Sigmoid colon (tissue), 7 donors: Measurements from ENCODE around the gene KRTAP12-4. TPM values are rescaled to one million over a fixed set of nuclear protein-coding genes. Genes with fewer than 3 reads are reported as not detected.

ENCODE experiments used
- DNase-seq: peaks from one replicate; pipeline ENCODE4 v3.0.0-alpha.2; 2019
- H3K27ac ChIP-seq, 4 donors: fragments of 200-600 bp; sonication (generic); one replicate each; pipeline ENCODE4 v1.5.1; 2016 to 2019; ENCODE audit warnings: mild to moderate bottlenecking in 1 of 4
- H3K27me3 ChIP-seq, 3 donors: fragments of 200-600 bp; sonication (generic); one replicate each; pipeline ENCODE4 v1.5.1; 2019; ENCODE audit warnings: mild to moderate bottlenecking in 1 of 3
- H3K36me3 ChIP-seq, 4 donors: fragments of 200-600 bp; sonication (generic); one replicate each; pipeline ENCODE4 v1.5.1; 2016 to 2019
- H3K4me1 ChIP-seq, 4 donors: fragments of 200-600 bp; sonication (generic); one replicate each; pipeline ENCODE4 v1.5.1; 2017 to 2019
- H3K4me3 ChIP-seq, 4 donors: fragments of 200-600 bp; sonication (generic); one replicate each; pipeline ENCODE4 v1.5.1; 2017 to 2019; ENCODE audit warnings: mild to moderate bottlenecking in 2 of 4, moderate library complexity in 1 of 4
- H3K9me3 ChIP-seq, 4 donors: fragments of 200-600 bp in 3 of 4; sonication (generic) in 3 of 4; one replicate each; pipeline versions ENCODE4 v1.5.1 to v1.6.1; 2013 to 2019
- EP300 ChIP-seq, 4 donors: sonication (generic); formaldehyde crosslinking; IDR thresholded peaks; one replicate each; pipeline ENCODE4 v1.6.1; 2017; ENCODE audit warnings: antibody characterized with exemption in 4 of 4
- POLR2A ChIP-seq, 2 donors: fragments of 450-650 bp; IDR thresholded peaks; one replicate each; pipeline ENCODE4 v1.6.1; 2016; ENCODE audit warnings: antibody characterized with exemption in 2 of 2, mild to moderate bottlenecking in 2 of 2, moderate library complexity in 2 of 2
- POLR2AphosphoS5 ChIP-seq, 4 donors: sonication (generic); formaldehyde crosslinking; IDR thresholded peaks; one replicate each; pipeline ENCODE4 v1.6.1; 2017; ENCODE audit warnings: antibody characterized with exemption in 4 of 4
- WGBS, 2 donors: extraction: QIAGEN DNeasy Blood & Tissue Kit; methylation state at CpG; one replicate each; pipeline ENCODE4 v1.1.7; 2013; 5-methylcytosine and 5-hydroxymethylcytosine counted together
- intact Hi-C: fragments of 100-400 bp; cut with DNase I; formaldehyde crosslinking; loops from one replicate; pipeline ENCODE4 v1.15.1; 2023
- polyA plus RNA-seq, 3 donors: library from polyadenylated mRNA; stranded (reverse); fragments of 200-250 nt; gene quantifications; one replicate each; pipeline ENCODE4 v1.2.3, GENCODE V29; 2013
- total RNA-seq, 4 donors: library from RNA; depleted of rRNA; stranded (reverse); fragments of >200 nt; gene quantifications; one replicate each; pipeline ENCODE4 v1.1.0, GENCODE V29; 2016
- TF ChIP-seq, protein P1 (sequence below), 4 experiments: fragments of 450-650 bp in 3 of 4; fragments of 200-600 bp in 1 of 4; IDR thresholded peaks; one replicate each; pipeline ENCODE4 v1.5.1; 2016 to 2019; ENCODE audit warnings: antibody characterized with exemption in 4 of 4, mild to moderate bottlenecking in 3 of 4, moderate library complexity in 2 of 4
- donor health status: healthy with polysubstance abuse.
- donor health status: Bipolar disorder and iron deficiency.
- donor health status: healthy.

The KRTAP12-4 gene
- total and polyA plus RNA-seq, 7 donors = not detected

DNA sequence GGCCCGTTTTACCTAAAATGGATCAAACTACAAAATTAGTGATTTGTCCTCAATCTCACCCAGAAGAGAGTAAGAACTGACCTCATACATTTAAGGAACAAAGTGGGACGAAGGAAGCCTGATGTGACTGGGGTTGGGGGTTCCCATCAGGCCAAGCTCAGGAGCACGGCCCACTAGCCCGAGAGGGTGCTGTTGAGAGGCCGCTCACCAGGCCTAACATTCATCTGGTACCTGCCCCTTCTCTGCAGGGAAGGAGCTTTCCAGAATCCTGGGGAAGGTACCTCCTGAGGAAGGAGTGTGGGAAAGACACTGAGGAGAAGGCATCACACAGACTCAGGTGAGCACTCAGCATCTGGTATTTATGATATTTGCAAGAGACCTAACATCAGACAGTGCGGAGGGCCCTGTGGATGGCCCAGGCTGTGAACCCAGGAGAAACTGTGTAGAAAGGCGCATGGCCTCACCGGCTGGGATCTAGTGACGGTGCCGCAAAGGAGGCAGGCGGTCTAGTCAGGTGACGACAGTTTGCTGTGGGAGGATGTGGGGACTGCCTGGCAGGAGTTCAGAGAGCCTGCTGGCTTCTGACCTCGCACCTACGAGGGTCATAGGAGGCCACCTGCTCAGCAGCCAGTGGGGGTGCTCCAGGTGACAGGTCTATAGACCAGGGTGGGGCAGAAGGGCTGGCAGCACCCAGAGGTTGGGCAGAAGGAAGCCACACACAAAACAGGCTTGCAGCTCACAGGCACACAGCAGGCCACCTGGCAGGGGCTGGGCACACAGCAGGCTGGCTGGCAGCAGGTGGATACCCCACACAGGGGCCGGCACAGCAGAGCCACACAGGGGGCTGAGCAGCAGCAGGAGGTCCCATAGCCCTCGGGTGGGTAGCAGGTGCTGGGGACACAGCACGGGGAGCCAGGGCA is 543 bp downstream of the KRTAP12-4 start:
- Histone ChIP-seq H3K27ac (no peak overlapping the region), H3K27me3 (peaks cover 0 to 18% (median 5%) of the 10 kb centered on the region in 3 donors), H3K36me3 (no peaks in the 10 kb centered on the region), H3K4me1 (no peaks in the 10 kb centered on the region), H3K4me3 (no peak overlapping the region), H3K9me3 (peaks cover 0 to 4% (median 3%) of the 10 kb centered on the region in 4 donors)
- no peak for DNase-seq
- intact Hi-C loops = no loop called here
- TF ChIP-seq, protein P1, sequence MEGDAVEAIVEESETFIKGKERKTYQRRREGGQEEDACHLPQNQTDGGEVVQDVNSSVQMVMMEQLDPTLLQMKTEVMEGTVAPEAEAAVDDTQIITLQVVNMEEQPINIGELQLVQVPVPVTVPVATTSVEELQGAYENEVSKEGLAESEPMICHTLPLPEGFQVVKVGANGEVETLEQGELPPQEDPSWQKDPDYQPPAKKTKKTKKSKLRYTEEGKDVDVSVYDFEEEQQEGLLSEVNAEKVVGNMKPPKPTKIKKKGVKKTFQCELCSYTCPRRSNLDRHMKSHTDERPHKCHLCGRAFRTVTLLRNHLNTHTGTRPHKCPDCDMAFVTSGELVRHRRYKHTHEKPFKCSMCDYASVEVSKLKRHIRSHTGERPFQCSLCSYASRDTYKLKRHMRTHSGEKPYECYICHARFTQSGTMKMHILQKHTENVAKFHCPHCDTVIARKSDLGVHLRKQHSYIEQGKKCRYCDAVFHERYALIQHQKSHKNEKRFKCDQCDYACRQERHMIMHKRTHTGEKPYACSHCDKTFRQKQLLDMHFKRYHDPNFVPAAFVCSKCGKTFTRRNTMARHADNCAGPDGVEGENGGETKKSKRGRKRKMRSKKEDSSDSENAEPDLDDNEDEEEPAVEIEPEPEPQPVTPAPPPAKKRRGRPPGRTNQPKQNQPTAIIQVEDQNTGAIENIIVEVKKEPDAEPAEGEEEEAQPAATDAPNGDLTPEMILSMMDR (IDR thresholded peaks at IDR 0.05) = no peak
- TF ChIP-seq POLR2A (IDR thresholded peaks at IDR 0.05) (no peak), POLR2AphosphoS5 (IDR thresholded peaks at IDR 0.05) (no peak), EP300 (IDR thresholded peaks at IDR 0.05) (no peak)
- 70 to 77% methylated on average over 17 of the region's 17 CpGs for WGBS, 2 donors

DNA sequence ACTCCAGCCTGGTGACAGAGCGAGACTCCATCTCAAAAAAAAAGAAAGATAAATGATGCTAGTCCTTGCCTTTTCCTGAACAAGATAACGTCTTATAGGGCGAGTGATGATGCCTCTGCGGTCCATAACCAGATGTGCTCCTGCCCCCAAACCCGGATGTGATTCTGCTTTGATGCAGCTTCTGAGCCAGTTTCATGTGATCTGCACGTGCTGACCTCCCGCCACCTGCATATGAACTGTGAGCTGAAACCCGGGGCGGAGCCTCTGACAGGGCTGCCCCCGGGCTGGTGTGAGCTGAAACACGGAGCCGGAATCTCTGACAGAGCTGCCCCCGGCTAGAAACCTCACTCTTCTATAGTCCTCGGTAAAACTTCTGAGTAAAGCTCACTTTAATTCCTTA is 1.3 kb downstream of the KRTAP12-4 start:
- Histone ChIP-seq H3K27ac (no peak overlapping the region), H3K9me3 (peaks cover 0 to 4% (median 3%) of the 10 kb centered on the region in 4 donors), H3K36me3 (no peaks in the 10 kb centered on the region), H3K27me3 (peaks cover 0 to 16% (median 4%) of the 10 kb centered on the region in 3 donors), H3K4me1 (no peaks in the 10 kb centered on the region), H3K4me3 (no peak overlapping the region)
- intact Hi-C loops = no loop called here
- TF ChIP-seq POLR2A (IDR thresholded peaks at IDR 0.05) = no peak
- TF ChIP-seq EP300 (IDR thresholded peaks at IDR 0.05) = no peak
- TF ChIP-seq, protein P1 (IDR thresholded peaks at IDR 0.05) = no peak
- TF ChIP-seq POLR2AphosphoS5 (IDR thresholded peaks at IDR 0.05) = no peak
- WGBS, 2 donors = 57 to 71% methylated on average over 14 of the region's 14 CpGs
- DNase-seq = no peak

DNA sequence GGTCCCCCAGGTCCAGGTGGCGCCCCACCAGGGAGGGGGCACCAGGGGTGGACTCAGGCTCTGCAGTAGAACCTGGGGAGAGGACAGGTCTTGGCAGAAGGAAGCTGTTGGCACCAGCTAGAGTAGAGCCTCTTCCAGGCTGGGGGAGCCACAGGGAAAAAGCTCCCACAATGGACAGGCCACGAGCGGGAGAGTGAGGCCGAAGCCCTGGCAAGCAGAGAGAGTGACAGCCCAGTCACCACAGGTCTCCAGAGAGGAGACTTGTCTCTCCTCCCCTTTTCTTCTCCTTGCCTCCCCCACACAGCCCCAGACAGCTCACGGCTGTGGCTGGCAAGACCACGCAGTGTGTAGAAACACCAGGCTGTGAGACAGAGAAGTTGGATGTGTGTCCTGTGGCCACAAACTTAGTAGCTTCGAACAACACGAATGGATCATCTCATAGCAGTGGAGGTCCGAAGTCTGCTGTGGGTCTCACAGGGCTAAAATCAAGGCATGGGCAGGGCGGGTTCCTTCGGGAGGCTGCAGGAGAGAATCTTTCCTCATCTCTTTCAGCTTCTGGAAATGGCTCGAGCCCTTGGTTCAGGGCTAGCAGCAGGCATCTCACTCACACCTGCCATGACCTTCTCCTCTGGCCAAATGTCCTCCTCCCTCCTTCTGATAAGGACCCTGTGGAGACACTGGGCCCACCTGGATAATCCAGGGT is 3.3 kb downstream of the KRTAP12-4 start:
- Histone ChIP-seq H3K9me3 (peaks cover 0 to 1% (median under 1%) of the 10 kb centered on the region in 4 donors), H3K27me3 (peaks cover 0 to 14% (median 10%) of the 10 kb centered on the region in 3 donors), H3K36me3 (no peaks in the 10 kb centered on the region), H3K27ac (no peak overlapping the region), H3K4me1 (no peaks in the 10 kb centered on the region), H3K4me3 (no peak overlapping the region)
- DNase-seq = no peak
- intact Hi-C loops = no loop called here
- TF ChIP-seq, protein P1 (IDR thresholded peaks at IDR 0.05) = no peak
- TF ChIP-seq POLR2A (IDR thresholded peaks at IDR 0.05) = no peak
- no peak for TF ChIP-seq EP300 (IDR thresholded peaks at IDR 0.05)
- no peak for TF ChIP-seq POLR2AphosphoS5 (IDR thresholded peaks at IDR 0.05)
- 87 to 89% methylated on average over 12 of the region's 12 CpGs for WGBS, 2 donors

DNA sequence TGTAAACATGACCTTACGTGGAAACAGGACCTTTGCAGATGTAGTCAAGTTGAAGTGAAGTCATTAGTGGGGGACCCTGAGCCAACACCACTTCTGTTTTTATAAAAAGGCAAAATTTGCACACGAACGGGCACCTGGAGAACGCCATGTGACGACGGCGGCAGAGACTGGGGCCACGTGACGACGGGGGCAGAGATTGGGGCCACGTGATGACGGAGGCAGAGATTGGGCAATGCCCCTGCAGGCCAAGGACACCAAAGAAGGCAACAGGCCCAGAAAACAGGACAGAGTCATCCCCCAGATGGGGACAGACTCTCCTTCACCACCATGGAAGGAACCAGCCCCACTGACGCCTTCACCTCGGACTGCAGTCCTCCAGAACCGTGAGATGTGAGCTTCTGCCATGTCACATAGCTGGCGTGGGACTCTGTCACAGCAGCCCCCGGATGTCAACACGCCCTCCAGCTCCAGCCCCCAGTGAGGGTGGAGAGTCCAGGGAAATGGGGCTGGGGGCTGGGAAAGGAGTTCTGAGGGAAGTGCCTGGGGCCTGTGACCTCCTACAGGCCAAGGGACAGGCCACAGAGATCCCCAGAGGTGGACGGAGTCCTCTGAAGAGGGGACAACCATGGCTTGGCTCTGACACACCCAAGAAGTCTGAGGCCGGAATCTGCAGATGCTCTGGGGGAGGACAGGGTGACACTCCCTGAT is 4.0 kb downstream of the KRTAP12-4 start:
- H3K36me3 ChIP-seq = no peaks in the 10 kb centered on the region
- no peaks in the 10 kb centered on the region for H3K9me3 ChIP-seq
- H3K27ac ChIP-seq = no peak overlapping the region
- WGBS, 2 donors = 88 to 89% methylated on average over 20 of the region's 20 CpGs
- TF ChIP-seq, protein P1 (IDR thresholded peaks at IDR 0.05) = no peak
- no peak for TF ChIP-seq POLR2AphosphoS5 (IDR thresholded peaks at IDR 0.05)
- TF ChIP-seq EP300 (IDR thresholded peaks at IDR 0.05) = no peak
- no peak for TF ChIP-seq POLR2A (IDR thresholded peaks at IDR 0.05)
- H3K4me3 ChIP-seq = no peak overlapping the region
- peaks cover 0 to 14% (median 10%) of the 10 kb centered on the region in 3 donors for H3K27me3 ChIP-seq
- intact Hi-C loops = no loop called here
- DNase-seq = no peak
- no peaks in the 10 kb centered on the region for H3K4me1 ChIP-seq
